ENCODE measurements around the gene SH3BGR.

GRCh38 chr21:39468559-39468958, 16.8 kb downstream of the SH3BGR start:
- TF ChIP-seq CTCF (IDR thresholded peaks at IDR 0.05) (no peak), ZFX (IDR thresholded peaks at IDR 0.05; ENCODE audit: borderline replicate concordance) (no peak)

Data from 22Rv1 (cell line).